ENCODE results near the gene GYG2.

The GYG2 gene

DNA sequence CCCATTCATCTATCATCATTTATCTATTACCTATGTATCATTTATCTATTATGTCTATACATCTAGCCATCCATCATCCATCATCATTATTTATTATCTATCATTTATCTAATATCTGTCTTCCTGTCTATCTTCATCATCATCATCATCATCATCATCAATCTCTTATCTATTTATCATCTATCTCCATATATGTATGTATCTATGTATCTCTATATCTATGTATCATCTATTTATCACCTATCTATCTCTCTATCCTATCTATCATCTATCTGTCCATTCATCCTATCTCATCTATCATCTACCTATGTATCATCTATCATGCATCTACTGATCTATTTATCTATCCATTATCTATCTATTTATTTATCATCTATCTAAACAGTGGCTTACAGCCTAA, 3.8 kb upstream of the GYG2 start:
- Histone ChIP-seq H3K27ac (ENCODE audit: low read depth, low read length) (no peak overlapping the region), H3K9ac (ENCODE audit: low read length) (no peak overlapping the region), H3K9me2 (replicated peaks; ENCODE audit: insufficient read depth, low read length) (no peaks in the 10 kb centered on the region), H3K36me3 (ENCODE audit: low read length) (no peaks in the 10 kb centered on the region), H3K9me3 (ENCODE audit: insufficient read depth, low read length) (no peaks in the 10 kb centered on the region), H3K4me2 (ENCODE audit: low read depth, low read length, poor library complexity, severe bottlenecking) (no peak overlapping the region), H3F3A (ENCODE audit: insufficient read depth) (no peaks in the 10 kb centered on the region), H3K4me3 (ENCODE audit: insufficient read depth, low read length, poor library complexity, severe bottlenecking) (no peak overlapping the region), H3K27me3 (ENCODE audit: low read length) (no peaks in the 10 kb centered on the region), H2AFZ (ENCODE audit: low read depth, low read length, severe bottlenecking) (no peak overlapping the region), H3K79me2 (ENCODE audit: insufficient read depth, low read length) (no peaks in the 10 kb centered on the region), H4K20me1 (ENCODE audit: low read depth, low read length) (no peaks in the 10 kb centered on the region)
- no peak for TF ChIP-seq EZH2phosphoT487 (conservative IDR thresholded peaks at IDR 0.05; ENCODE audit: low read length)
- TF ChIP-seq, protein P1, sequence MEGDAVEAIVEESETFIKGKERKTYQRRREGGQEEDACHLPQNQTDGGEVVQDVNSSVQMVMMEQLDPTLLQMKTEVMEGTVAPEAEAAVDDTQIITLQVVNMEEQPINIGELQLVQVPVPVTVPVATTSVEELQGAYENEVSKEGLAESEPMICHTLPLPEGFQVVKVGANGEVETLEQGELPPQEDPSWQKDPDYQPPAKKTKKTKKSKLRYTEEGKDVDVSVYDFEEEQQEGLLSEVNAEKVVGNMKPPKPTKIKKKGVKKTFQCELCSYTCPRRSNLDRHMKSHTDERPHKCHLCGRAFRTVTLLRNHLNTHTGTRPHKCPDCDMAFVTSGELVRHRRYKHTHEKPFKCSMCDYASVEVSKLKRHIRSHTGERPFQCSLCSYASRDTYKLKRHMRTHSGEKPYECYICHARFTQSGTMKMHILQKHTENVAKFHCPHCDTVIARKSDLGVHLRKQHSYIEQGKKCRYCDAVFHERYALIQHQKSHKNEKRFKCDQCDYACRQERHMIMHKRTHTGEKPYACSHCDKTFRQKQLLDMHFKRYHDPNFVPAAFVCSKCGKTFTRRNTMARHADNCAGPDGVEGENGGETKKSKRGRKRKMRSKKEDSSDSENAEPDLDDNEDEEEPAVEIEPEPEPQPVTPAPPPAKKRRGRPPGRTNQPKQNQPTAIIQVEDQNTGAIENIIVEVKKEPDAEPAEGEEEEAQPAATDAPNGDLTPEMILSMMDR (IDR thresholded peaks at IDR 0.05; ENCODE audit: insufficient read depth, low read length, poor library complexity, severe bottlenecking): no peak

DNA sequence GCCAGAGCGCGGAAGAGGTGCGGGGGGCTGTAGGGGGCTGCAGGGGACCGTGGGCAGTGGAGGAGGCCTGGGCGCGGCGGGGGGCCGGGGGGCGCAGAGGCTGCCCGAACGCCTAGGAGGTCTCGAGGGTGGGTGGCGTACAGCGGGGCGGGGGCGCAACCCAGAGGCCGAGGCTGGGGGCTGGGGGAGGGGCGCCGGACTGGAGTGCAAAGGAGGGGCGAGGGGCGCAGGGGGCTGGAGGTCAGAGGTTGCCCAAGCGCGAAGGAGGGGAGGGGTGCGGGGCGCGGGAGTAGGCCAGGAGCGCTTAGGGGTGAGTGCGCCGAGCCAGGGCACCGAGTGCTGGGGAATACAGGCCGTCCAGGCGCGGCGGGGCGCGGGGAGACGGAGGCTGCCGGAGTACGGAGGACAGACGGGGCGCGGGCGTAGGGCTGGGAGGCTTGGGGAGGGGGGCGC, 255 bp downstream of the GYG2 start:
- no peaks in the 10 kb centered on the region for H3F3A ChIP-seq (ENCODE audit: insufficient read depth)
- H2AFZ ChIP-seq (ENCODE audit: low read depth, low read length, severe bottlenecking): no peak overlapping the region
- H3K9me3 ChIP-seq (ENCODE audit: insufficient read depth, low read length): no peaks in the 10 kb centered on the region
- no peaks in the 10 kb centered on the region for H3K9me2 ChIP-seq (replicated peaks; ENCODE audit: insufficient read depth, low read length)
- no peaks in the 10 kb centered on the region for H3K27me3 ChIP-seq (ENCODE audit: low read length)
- H3K36me3 ChIP-seq (ENCODE audit: low read length): no peaks in the 10 kb centered on the region
- no peak overlapping the region for H3K27ac ChIP-seq (ENCODE audit: low read depth, low read length)
- H3K4me3 ChIP-seq (ENCODE audit: insufficient read depth, low read length, poor library complexity, severe bottlenecking): no peak overlapping the region
- TF ChIP-seq EZH2phosphoT487 (conservative IDR thresholded peaks at IDR 0.05; ENCODE audit: low read length): no peak
- TF ChIP-seq, protein P1 (IDR thresholded peaks at IDR 0.05; ENCODE audit: insufficient read depth, low read length, poor library complexity, severe bottlenecking): no peak
- no peak overlapping the region for H3K9ac ChIP-seq (ENCODE audit: low read length)
- no peaks in the 10 kb centered on the region for H3K79me2 ChIP-seq (ENCODE audit: insufficient read depth, low read length)
- no peaks in the 10 kb centered on the region for H4K20me1 ChIP-seq (ENCODE audit: low read depth, low read length)
- H3K4me2 ChIP-seq (ENCODE audit: low read depth, low read length, poor library complexity, severe bottlenecking): no peak overlapping the region

DNA sequence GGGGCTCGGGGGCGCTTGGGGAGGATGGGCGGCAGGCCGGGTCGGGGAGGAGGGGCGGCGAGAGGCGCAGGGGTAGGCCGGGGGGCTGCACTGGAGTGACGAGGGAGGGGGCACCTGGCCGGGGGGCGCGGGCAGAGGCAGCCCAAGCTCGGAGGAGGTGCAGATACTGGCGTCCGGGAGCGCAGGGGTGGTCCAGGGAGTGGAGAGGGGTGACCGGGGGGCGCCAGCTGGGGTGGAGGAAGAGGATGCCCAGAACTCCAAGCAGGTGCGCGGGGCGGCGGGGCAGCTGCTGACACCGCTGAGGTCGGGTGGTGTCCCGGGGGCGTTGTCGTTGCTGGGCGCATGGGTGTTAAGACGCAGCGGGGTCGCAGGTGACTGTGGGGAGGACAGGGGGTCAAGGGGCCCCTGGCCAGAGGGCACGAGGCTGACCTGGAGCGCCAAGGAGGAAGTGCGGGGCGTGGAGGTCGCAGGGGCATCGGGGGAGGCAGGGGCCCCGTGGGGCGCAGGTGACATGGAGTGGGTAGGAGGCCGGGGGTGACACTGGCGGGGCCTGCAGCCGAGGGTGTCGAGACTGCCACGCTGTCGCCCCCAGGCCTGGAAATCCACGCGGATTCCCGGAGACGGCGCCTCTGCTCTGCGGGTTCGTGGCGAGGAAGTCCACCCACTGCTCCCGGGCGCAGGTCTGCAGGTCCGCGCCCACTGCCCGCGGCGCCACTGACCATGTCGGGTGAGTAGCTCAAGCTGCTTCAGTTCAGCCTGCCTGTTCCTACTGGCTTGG, 928 bp downstream of the GYG2 start:
- no peak overlapping the region for H2AFZ ChIP-seq (ENCODE audit: low read depth, low read length, severe bottlenecking)
- no peak overlapping the region for H3K27ac ChIP-seq (ENCODE audit: low read depth, low read length)
- TF ChIP-seq, protein P1 (IDR thresholded peaks at IDR 0.05; ENCODE audit: insufficient read depth, low read length, poor library complexity, severe bottlenecking): no peak
- TF ChIP-seq EZH2phosphoT487 (conservative IDR thresholded peaks at IDR 0.05; ENCODE audit: low read length): no peak
- no peak overlapping the region for H3K4me3 ChIP-seq (ENCODE audit: insufficient read depth, low read length, poor library complexity, severe bottlenecking)
- H3K9me2 ChIP-seq (replicated peaks; ENCODE audit: insufficient read depth, low read length): no peaks in the 10 kb centered on the region
- no peaks in the 10 kb centered on the region for H3F3A ChIP-seq (ENCODE audit: insufficient read depth)
- no peaks in the 10 kb centered on the region for H3K9me3 ChIP-seq (ENCODE audit: insufficient read depth, low read length)
- H4K20me1 ChIP-seq (ENCODE audit: low read depth, low read length): no peaks in the 10 kb centered on the region
- no peaks in the 10 kb centered on the region for H3K36me3 ChIP-seq (ENCODE audit: low read length)
- H3K9ac ChIP-seq (ENCODE audit: low read length): no peak overlapping the region
- no peaks in the 10 kb centered on the region for H3K79me2 ChIP-seq (ENCODE audit: insufficient read depth, low read length)
- no peak overlapping the region for H3K4me2 ChIP-seq (ENCODE audit: low read depth, low read length, poor library complexity, severe bottlenecking)
- no peaks in the 10 kb centered on the region for H3K27me3 ChIP-seq (ENCODE audit: low read length)

All from SU-DHL-6 (cell line).